ENCODE data around the gene DDX49.

DNA sequence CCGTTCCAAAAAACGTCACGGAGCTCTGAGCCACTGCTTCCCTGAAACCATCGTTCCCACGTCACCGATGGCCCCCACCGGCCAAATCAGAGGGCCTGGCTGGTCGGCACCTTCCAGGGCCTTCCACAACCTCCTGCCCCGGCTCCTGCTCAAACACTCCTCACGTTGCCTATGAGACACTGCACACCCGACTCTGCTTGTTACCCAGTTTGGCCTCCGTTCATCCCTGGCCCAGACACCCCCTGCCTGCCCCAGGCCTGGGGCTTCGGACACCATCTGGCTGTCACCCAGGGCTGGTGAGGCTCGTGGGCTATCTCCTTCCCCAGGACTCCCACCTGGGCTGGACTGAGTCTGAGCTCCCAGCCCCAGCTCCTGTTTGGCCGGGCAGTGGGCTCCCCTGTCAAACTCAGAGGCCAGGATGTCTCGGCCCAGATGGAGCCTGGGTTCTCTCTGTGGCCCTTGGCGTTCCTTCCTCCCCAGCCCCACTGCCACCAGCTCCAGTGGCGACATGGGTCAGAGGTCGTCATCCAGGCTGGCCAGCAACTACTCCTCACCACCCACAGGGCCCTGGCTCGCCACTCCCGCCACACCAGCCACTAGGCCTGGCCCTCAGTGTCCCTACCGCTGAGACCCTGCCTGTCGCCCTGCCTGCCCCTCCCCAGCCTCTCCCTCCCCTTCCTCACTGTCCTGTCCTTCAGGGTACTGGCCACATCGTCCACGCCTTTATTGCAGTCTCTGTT, 41.3 kb upstream of the DDX49 start:
- TF ChIP-seq SP1 (CRISPR knock-in tag; IDR thresholded peaks at IDR 0.05), result no peak
- TF ChIP-seq L3MBTL2 (IDR thresholded peaks at IDR 0.05), result no peak
- no peak for TF ChIP-seq SAP30 (IDR thresholded peaks at IDR 0.05; ENCODE audit: borderline replicate concordance, insufficient read depth, low read depth, low read length, poor library complexity, severe bottlenecking)
- TF ChIP-seq MTF1 (CRISPR knock-in tag; IDR thresholded peaks at IDR 0.05; ENCODE audit: borderline replicate concordance), result no peak
- TF ChIP-seq, protein P1, sequence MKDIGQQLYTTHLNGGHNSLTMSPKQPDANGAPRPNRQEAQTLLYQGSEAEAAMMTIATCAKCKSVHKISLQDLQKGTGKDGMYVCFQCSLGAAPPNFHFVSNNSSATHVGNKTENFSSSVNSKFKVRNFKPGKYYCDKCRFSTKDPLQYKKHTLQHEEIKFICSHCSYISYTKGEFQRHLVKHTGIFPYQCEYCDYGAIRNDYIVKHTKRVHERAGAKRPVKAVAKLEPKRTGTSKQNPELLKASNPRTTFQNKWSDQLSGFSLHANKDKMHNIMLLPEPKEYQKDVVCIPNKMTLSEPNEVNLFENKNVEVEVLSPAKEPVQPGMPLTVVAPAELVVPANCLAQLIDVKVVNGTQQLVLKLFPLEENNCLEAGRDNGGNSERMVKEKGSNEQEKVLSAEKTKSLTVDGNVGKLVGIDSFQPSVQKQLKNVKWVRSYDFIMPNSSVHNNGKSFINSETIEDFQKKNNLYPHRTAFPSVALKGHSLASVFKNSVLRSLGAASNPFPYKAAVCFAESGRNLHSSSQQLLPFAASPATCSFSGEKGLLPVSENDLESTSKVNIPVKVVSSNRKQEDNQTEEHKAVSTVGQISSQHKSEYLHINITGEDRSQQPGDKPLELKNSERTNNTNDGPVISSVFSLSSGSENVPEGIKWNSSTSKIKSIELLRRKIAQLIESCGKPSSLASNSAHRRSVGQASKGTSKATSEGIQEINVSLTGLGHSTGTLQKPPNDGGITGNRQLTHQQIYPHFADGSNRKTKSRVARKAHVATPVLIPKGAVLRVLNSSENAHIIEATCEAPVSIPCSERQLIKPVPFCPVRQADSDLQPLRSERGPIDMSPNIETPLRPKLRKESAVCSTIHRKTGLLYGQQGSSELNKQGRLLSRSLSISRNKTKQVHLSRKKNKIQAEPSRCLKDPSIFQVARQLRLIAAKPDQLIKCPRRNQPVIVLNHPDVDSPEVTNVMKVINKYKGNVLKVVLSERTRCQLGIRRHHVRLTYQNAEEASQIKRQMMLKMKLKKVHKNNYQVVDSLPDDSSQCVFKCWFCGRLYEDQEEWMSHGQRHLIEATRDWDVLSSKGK (CRISPR knock-in tag; IDR thresholded peaks at IDR 0.05), result no peak
- TF ChIP-seq CTCF (IDR thresholded peaks at IDR 0.05 in 2 of 3, conservative IDR thresholded peaks at IDR 0.05 in 1 of 3; ENCODE audit: insufficient read depth in 2 of 3, low read depth in 1 of 3, low read length in 3 of 3), result no peak
- TF ChIP-seq YBX1 (IDR thresholded peaks at IDR 0.05), result no peak
- TF ChIP-seq PBX2 (CRISPR knock-in tag; IDR thresholded peaks at IDR 0.05; ENCODE audit: low read depth), result no peak
- TF ChIP-seq PBX2 (tag; conservative IDR thresholded peaks at IDR 0.05; ENCODE audit: low read depth), result no peak
- TF ChIP-seq ATF3 (IDR thresholded peaks at IDR 0.05), result no peak
- no peak for TF ChIP-seq ATF3 (CRISPR knock-in tag; conservative IDR thresholded peaks at IDR 0.05)
- TF ChIP-seq, protein P2, sequence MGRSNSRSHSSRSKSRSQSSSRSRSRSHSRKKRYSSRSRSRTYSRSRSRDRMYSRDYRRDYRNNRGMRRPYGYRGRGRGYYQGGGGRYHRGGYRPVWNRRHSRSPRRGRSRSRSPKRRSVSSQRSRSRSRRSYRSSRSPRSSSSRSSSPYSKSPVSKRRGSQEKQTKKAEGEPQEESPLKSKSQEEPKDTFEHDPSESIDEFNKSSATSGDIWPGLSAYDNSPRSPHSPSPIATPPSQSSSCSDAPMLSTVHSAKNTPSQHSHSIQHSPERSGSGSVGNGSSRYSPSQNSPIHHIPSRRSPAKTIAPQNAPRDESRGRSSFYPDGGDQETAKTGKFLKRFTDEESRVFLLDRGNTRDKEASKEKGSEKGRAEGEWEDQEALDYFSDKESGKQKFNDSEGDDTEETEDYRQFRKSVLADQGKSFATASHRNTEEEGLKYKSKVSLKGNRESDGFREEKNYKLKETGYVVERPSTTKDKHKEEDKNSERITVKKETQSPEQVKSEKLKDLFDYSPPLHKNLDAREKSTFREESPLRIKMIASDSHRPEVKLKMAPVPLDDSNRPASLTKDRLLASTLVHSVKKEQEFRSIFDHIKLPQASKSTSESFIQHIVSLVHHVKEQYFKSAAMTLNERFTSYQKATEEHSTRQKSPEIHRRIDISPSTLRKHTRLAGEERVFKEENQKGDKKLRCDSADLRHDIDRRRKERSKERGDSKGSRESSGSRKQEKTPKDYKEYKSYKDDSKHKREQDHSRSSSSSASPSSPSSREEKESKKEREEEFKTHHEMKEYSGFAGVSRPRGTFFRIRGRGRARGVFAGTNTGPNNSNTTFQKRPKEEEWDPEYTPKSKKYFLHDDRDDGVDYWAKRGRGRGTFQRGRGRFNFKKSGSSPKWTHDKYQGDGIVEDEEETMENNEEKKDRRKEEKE (IDR thresholded peaks at IDR 0.05; ENCODE audit: borderline replicate concordance in 1 of 2, control insufficient read depth in 1 of 2, low read depth in 2 of 2, low read length in 1 of 2), result no peak
- TF ChIP-seq ZBTB8A (IDR thresholded peaks at IDR 0.05; ENCODE audit: partially characterized antibody), result no peak
- TF ChIP-seq SRF (CRISPR knock-in tag; IDR thresholded peaks at IDR 0.05), result no peak

Measured in K562 (cell line).